GM21390 (cell line): Measurements from ENCODE around the gene LHFPL6.

ENCODE experiments used
- ATAC-seq: cut with Tn5 transposase; IDR thresholded peaks from one replicate; pipeline ENCODE4 v1.9.1; 2021; ENCODE audit not compliant: unreplicated experiment

The LHFPL6 gene

GRCh38 chr13:39418424-39418823 lies 184.6 kb downstream of the LHFPL6 start:
- no peak for ATAC-seq

DNA sequence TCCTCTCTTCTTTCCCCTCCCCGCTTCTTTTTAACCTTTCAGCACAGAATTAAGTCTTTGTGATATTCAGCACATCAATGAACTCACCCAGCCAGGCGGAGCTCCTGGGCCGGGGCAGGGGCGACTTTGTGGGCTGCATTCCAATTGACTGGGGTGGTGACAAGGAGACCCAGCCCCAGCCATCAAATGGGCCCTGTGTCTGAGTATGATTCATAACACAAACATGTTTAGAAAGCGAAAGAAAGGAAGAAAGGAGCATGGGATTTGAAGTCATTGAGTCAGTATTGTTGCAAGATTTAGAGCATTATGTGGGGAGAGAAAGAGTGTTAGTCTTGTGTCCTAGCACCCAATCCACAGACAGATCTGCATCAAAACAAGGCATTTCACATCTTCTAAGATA lies 185.3 kb downstream of the LHFPL6 start:
- no peak for ATAC-seq

DNA sequence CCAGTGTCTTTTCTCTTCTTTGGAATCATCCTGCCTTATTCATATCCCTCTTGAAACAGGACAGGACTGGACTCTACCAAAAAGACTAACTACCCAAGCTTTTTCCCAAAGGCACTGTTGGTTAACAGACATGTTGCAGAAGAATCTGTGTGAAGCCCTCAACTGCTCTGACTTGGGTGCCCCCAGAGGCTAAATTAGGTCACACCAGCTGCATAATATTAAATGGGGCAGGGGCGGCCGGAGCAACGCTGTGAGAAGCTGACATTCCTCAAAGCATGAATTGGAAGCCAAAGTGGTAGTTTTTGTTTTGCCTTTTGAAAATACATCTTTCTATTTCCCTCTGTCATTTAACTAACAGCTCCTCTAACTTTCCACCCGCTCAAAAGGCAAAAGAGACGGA lies 185.9 kb downstream of the LHFPL6 start:
- ATAC-seq = no peak

DNA sequence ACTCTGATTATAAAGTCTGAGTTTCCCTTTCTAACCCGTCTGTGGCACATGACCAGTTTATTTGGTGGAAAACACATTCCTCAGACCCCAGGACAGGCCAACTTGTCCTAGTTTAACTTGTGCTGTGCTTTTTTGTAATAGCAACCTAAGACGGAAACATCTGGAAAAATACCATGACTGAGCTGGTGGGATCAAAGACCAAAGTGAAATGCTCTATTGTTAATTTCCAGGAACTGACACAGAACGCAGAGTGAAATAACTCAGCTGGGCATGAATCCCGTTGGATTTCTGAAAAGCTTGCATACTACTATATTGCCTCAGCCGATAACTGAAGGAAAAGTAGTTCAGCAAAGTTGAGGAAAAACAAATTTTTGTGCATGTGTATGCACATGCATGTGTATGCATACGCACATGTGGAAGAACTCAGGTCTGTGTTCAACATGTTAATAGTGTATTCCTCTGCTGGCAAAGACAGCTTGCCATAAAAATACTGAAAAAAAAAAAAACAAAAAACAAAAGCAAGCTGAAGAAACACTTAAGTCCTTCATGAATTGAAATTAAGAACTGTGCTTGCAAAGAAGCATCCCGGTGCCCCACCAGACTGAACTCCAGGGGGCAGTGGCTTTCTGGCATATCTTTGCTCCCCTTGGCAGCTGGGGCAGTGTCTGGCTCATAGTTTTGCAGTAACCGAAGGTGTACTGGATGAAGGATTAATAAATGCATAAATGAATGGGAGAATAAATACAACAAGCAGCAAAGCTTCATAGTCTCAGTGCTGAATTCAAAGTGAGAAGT lies 187.8 kb downstream of the LHFPL6 start:
- ATAC-seq = no peak

DNA sequence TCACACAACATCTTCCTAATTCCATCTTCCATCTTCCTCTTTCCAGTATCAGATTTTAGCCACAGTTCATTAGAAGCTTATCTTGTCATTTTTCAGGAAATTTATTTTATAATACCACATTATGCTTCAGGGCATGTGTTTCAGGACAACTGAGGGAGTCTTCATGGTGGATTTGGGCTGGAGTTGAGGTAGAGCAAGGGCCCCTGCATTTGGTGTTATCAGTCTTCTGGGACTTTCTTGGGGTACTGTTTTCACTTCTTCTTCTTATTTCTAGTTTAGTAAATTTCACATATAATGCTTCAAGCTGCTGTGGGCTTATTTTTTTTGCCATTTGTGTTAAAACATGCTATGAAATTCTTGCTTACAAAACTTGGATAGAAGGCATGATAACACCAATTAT lies 188.7 kb downstream of the LHFPL6 start:
- peak; percentile 68 for ATAC-seq

GRCh38 chr13:39411511-39411910 lies 191.5 kb downstream of the LHFPL6 start:
- ATAC-seq = no peak

DNA sequence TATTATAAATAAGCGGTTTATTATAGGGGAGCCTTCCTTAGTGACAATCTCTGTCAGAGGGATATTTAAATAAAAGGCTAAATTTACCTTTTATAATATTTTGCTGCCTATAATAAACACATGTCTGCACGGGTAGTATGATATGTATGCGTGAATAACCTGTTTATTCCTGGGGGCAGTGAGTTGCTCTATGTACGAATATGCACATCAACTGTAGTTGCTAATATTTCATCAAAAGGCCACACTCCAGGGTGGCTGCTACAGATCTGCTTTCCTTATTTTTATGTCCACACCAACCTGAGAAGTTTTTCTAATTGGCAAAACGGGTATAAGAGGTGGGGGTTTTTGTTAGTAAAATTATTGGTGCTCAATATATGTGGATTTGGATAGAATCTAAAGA lies 192.0 kb downstream of the LHFPL6 start:
- ATAC-seq = no peak

DNA sequence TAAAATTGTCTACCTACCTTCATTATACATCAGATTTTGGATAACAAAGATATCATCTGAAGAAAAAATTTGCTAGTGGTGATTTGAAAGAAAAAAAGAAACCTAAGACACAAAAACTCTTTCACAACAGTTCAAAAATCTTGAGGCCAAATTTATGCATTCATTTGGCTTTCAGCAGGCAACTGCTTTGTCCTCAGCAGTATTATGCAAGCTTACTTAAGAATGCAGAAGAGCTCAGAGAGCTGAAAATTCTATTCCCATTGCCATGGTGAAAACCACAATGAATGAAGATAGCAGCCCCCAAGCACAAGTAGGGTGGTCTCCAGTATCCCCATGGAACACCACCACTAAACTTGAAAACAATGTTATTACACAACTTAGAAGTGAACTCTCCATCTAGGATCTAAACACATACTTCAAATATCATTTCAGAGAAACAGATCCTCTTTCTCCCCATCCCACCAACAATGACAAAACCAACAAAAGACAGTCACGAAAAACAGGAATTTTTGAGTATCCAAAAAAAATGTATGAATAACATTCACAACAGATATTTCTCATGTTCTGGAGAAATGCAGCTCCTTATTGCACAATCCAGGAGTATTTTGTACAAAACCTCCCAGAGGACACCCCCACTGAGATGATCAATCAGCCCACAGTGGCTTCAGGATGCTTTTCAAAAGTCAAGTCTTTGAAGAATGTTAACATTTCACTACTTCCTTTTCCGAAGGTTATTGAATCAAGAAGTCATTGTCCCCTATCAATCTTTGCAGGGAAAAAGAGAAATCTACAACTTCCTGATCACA lies 192.7 kb downstream of the LHFPL6 start:
- no peak for ATAC-seq

DNA sequence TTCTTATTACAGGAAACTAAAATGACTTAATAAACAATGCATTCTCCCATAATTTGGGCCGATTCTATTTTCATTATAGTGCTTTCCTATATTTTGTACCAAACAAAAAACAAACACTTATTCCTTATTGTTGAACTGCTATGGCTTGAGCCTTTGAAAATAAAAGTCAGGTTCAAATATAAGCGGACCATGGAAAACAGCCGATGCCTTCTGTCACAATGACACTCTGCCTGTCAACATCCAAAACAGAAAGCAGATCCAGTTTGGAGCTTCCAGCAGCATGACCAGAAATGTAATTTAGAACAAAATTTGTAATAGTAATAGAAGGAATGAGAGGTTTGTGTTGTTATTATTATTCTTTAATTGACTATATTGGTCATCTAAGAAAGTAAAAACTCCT lies 194.5 kb downstream of the LHFPL6 start:
- ATAC-seq = no peak

DNA sequence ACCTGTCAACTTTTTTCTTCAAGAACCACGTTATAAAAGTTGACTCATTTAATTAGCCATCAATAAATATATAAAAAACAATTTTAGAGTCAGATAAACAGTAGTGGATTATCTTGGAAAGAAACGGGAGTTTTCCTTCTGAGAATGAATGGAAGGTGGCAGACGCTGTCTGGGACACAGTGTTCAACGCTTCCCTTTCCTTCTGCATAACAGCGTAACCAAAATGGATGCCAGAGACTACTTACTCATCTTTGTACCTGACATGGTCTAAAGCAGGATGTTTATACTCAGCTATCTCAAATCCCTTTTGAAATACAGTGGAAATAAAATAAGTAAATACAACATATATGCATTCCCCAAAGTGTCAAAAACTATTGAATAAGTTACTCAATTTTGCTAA lies 195.2 kb downstream of the LHFPL6 start:
- ATAC-seq = no peak

DNA sequence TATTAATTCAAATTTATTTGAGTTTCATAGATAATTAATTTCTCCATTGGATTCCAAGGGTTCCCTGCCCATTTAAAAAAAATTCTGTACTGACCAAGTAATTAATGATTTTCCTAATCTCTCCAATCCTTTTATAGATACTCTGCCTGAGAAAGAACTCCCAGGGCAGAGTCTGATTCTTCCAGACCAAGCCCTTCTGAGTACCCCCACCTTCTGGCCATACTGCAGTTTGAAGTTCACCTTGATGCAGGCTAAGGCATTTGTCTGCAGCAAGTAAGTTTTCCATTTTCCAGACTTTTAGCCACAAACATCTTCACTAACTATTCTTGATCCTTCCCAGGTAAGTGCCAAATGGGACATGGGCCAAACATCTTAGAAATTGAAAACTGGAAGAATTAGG lies 195.9 kb downstream of the LHFPL6 start:
- ATAC-seq = no peak

- ATAC-seq = peak; percentile 71
Observed at GRCh38 chr13:39406688-39407087, 196.3 kb downstream of the LHFPL6 start.

DNA sequence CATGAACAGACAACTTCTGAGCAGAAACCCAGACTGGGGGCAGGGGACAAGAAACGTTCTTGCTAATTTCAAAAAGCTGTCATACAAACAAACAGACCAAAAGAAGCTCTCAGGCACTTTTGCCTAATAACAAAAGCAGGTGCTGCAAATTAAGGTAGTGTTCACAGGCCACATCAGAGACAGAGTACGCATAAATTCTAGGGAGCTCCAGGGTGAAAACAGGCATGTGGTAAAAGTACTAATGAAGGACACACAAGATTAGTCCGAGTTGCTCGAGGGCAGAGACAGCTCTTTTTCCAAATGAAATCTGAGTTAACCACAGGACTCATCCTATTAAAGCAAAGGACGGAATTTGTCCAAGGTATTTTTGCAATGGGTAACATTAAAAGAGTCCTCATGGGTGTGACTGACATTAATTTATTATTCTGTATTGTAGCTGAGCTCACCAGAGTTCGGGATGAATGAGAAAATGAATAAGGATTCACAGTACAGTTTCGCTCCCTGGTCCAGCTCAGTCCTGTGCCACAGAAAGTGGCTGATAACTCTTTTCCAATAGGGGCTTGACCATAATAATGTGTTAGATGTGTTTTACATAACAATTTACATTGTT lies 197.3 kb downstream of the LHFPL6 start:
- no peak for ATAC-seq

- ATAC-seq = no peak
Observed at GRCh38 chr13:39405107-39405506, 197.9 kb downstream of the LHFPL6 start.

DNA sequence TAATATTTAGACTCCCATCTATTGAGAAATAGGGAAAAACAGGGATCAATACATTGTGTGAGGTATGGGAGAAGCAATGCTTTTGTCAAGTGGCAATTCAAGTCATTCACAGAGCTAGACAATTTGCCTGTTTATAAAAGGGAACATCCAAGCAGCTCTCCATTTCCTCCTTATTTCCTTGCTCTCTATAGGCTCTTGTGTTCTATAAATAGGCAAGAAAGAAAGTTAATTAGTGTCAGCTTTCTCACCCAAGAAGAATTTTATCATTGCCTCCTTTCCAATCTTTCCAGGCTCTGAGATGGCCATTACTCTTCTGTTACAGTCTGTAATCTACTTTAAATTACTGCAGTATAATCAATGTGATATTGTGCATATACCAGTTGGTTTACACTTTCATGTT lies 199.9 kb downstream of the LHFPL6 start:
- ATAC-seq = no peak

DNA sequence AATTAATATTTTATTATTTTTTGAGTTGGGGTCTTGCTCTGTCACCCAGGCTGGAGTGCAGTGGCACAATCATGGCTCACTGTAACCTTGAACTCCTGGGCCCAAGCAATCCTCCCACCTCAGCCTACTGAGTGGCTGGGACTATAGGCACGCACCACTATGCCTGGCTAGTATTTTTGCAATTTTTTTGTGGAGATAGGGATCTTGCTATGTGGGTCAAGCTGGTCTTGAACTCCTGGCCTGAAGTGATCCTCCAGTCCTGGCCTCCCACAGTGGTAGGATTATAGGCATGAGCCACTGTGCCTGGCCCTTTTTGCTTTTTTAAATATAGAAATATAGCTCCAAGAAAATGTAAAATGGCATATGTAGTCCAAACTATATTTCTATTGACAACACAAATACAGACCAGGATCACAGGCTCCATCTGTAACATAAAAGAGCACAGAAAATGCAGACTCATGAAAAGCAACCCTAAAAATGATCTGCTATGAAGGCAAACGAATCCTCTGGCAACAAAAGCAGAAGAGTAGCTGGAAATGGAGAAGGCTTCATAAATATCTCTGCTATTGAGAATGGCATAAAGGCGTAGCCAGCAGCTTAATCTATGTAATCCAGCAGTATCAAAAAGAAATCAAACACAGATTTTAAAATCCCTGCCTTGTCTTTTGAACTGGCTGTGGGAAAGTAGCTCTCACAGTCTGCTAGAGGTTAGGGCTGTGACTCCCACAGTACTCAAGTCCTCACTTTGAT lies 200.6 kb downstream of the LHFPL6 start:
- no peak for ATAC-seq

- no peak for ATAC-seq
Observed at GRCh38 chr13:39401756-39402155, 201.2 kb downstream of the LHFPL6 start.

- no peak for ATAC-seq
Observed at GRCh38 chr13:39401046-39401705, 201.8 kb downstream of the LHFPL6 start.

DNA sequence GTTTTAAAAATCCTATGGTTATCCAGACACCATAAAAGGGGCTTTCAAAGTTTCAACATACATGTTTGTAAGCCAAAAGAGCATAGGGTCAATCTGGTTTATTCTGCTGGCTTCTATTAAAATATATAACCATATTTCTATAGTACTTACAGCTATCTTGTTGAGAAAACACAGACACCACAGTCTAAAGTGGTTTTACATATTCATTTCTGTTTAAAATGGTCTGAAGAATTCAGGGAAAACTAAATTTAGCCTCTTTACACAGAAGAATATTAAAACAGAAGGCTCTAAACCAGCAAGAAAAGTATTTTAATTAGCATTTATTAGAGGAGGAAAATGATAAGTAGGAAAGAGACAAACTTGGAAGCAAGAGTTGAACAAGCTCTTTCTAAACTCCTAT lies 203.9 kb downstream of the LHFPL6 start:
- no peak for ATAC-seq

- no peak for ATAC-seq
Observed at GRCh38 chr13:39397896-39398265, 205.1 kb downstream of the LHFPL6 start.
